GM03348 (cell line): Measurements from ENCODE around the gene SYNPO.

Experiments
- DNase-seq: peaks from one replicate; pipeline ENCODE4 v3.0.0; 2012; ENCODE audit warnings: low spot score

Gene SYNPO

GRCh38 chr5:150607105-150607504 is 33.4 kb upstream of the SYNPO start:
- no peak for DNase-seq

DNA sequence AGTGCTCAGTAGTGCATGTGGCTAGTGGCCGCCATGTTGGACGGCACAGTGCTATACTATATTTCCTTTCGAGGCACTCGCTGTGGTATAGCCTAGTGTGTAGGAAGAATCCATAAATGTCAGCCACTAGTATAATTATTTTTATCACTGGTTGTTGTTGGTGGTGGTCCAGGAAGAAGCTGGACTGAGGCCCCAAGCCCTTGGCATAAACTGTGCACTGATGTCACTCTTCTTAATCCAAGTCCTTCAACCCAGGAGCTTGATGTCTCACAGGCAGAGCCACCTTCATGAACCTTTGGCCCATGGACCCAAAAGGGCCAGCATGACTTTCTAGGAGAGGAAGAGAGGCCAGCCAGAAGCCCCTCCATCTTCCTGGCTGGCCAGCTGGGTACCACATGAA is 32.5 kb upstream of the SYNPO start:
- no peak for DNase-seq

- no peak for DNase-seq
Measured at GRCh38 chr5:150608991-150609390, 31.5 kb upstream of the SYNPO start.

DNA sequence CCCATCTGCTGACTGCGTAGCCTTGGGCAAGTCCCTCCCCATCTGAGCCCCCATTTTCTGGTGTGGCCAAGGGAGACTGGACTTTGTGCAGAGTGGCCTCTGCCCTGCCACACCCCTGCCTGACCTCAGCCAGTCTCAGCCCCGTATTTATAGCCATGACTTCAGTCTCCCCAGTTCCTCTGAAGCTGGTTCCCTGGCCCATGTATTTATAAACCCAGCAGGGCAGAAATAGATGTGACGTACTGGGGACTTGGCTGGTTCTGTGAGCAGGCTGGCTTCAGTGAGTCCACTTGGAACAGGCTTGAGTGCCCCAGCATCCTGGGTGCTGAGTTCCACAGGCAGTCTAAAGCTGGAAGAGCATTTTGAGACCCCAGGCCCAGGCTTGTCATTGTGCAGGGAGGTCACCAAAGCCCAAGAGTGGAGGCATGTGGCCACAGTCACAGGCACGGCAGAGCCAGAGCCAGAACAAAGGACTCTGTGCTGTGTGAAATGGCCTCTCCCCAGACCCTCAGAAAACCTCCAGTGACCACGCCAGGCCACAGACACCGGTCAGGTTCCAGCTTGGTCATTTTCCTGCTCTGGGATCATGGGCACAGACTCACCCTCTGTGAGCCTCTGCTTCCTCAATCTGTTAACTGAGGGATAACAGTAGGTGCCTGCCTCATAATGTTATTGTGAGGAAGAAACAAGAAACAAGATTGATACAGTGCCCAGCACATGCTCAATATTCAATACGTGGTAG is 30.4 kb upstream of the SYNPO start:
- DNase-seq, result no peak

- DNase-seq, result no peak
Measured at GRCh38 chr5:150611026-150611425, 29.4 kb upstream of the SYNPO start.

DNA sequence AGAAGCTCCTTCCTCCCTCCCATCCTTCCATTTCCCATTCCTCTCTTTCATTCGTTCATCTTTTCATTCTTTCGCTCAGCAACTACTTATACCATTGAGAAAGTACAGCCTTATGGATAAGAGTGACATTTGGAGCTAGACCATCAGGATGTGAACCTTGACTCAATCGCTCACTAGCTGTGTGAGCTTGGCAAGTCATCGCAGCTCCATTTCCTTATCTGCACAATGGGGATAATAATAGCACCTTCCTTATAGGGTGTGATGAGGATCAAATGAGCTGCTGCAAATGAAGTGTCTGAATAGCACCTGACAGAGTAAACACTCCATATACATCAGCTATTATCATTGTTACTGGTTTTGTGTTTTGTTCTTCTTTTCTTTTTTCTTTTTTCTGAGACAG is 28.1 kb upstream of the SYNPO start:
- DNase-seq, result no peak

DNA sequence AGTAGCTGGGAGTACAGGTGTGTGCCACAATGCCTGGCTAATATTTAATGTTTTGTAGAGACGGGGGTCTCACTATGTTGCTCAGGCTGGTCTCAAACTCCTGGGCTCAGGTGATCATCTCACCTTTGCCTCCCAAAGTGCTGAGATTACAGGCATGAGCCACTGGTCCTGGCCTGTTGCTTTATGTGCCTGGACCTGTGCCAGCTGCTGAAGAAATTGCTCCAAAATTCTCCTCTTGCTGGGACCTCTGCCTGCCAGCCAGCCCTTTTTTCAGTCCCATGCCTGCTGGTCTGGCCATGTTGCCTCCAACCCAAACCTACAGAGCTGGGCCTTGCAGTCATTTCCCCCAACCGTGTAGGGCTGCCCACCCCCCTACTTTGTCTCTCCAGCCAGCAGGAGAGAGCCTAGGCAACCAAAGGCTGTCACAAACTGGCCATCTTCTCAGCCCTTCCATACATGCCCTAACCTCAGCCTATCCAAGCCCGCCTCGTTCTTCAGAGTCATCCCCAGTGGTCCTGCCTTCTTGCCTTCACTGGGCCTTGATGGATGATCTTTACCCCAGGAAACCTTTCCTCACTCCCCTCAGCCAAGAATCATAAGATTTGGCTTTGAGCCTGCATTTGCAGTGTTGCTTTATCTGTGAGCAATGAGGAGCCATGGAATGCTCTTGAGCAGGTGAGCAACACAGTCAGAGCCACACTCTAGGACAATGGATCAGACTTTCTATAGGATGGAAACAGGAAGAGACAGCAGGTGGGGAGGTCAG is 27.4 kb upstream of the SYNPO start:
- no peak for DNase-seq

DNA sequence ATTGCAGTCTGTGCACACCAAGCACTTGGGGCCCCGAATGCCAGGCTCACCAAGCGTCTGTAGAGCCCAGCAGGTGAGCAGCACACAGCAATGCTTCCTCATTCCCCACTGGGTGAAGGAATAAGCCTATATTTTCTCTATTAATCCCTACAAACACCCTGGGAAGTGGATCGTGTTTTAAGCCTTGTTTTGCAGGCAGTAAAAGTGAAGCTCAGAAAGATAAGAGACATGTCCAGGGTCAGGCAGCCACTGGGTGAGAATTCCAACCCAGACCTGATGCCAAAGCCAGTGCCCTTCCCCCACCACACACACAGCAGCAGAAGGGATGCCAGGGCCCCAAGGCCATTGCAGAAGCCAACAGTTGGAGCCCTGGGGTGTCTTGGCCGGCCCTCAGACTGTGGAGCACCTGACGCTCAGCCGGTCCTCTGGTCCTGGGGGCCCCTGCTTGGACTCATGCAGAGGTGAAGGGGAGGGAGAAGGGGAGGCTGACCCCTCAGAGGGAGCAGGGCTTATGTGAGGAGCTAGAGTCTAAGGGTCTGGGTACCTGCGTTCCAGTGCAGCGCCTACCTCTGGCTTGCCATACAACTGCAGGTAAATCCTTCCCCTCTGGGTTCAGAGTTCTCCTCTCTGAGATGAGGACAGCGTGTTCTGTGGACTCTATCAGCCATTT is 26.3 kb upstream of the SYNPO start:
- DNase-seq, result no peak

GRCh38 chr5:150614661-150615060 is 25.8 kb upstream of the SYNPO start:
- no peak for DNase-seq

DNA sequence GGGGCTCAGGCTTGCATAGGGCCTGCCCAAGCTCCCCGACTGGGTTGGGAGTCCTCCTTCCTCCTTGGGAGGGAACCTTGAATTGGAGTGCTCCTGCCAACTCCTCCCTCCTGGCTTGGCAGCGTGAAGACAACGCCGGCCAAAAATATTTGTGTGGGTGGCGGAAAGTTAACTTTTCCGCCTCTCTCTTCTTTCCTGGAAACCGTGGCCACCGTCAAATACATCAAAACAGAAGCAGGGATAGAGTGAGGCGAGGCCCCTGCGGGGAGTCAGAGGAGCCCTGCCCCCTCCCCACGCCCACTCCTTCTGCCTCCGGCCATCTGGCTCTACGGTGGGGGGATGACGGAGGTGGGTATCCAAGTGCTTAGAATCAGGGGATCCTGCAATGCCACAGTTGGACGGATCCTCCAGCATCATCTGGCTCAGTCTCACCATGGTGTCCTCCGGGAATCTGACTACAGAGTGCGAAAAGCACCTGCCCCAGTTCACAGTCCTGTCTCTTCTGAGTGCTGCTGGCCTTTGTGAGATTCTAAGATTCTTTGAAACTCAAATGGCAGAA is 25.2 kb upstream of the SYNPO start:
- peak; percentile 86 for DNase-seq

DNA sequence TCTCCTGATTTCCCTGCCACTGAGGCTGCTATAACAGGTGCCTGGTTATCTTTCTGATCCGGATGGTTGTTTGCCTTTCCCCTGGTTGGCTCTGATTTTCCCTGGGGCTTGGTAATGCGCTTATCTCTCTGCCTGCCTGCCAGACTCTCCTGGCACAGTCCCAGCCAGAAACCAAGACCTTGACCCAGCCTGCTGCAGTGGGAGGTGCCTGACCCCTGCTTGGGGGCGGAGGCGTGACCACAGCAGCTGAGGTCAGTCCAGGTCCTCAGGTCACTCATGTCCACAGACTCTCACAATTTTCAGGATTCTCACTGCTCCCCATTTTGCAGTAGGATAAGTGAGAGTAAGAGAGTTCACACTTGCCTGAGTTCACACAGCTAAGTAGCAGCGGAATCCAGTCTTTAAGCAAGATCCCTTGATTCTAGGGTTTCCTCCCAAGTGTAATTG is 24.4 kb upstream of the SYNPO start:
- no peak for DNase-seq

DNA sequence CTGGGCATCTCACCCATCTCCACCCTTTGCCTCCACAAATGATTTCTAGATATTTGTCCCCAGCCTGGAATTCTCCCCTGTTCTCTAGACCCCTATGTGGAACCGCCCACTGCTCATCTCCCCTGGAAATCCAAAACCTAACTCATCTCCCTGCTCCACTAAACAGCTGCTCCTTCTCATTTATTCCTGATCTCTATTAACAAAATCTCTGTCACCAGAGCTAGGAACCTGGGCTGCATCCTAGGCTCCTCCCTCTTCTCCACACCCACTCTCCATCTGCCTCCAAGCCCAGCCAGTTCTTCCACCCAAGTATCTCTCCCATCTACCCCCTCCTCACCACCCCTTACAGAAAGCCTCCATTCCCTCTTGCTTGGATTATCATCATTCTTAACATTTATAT is 24.0 kb upstream of the SYNPO start:
- no peak for DNase-seq

- no peak for DNase-seq
Measured at GRCh38 chr5:150618163-150618562, 22.3 kb upstream of the SYNPO start.

- DNase-seq, result no peak
Measured at GRCh38 chr5:150618588-150619281, 21.7 kb upstream of the SYNPO start.

- peak; percentile 83 for DNase-seq
Measured at GRCh38 chr5:150619359-150620230, 20.9 kb upstream of the SYNPO start.

- DNase-seq, result no peak
Measured at GRCh38 chr5:150621301-150621700, 19.2 kb upstream of the SYNPO start.

- no peak for DNase-seq
Measured at GRCh38 chr5:150622157-150622556, 18.3 kb upstream of the SYNPO start.

DNA sequence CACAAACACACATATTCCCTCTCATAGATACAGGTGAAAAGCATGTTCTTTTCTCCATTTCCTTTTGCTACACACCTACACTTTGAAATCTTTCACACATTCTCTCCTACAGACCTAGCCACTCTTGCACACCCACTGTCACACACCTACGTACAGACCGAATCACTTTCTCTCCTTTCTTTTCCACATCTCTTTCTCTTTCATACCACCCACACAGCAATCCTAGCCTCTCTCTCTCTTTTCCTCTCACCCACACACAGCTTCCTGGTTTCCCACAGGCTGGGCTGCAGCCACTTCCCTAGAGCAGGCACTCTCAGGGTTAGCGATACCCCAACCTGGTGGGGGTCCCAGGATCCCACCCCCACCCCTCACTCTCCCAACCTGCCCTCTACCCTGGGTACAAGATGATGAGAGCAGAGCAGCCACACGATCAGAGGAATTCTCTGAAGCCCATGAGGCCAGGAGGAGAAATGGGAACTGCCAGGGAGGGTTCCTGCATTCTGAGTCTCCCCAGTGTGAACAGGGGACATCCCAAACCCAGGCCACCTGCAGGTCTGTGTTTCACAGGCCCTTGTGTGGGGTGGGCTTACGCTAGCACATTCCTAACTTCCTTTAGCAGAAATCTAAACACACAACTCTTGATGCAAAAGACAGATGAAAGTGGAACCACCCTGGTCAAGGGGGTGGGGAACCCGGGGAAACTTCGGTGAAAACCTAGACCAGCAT is 17.1 kb upstream of the SYNPO start:
- DNase-seq, result no peak

DNA sequence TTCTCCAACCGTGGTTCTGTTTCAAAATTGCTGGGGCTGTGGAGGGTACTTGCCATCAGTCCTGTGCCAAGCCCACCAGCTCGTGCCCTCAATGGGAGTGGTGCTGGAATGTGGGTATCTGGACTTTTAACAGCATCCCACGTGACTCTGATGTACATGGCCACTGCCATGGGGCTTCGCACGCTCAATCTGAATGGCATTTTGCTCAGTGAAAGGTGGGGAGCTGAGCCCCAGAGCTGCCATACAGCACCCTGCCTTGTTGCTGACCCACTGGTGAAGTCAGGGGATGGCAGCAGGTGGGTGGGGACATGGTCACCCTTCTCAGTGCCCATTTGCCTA is 16.6 kb upstream of the SYNPO start:
- no peak for DNase-seq

- peak; percentile 90 for DNase-seq
Measured at GRCh38 chr5:150624334-150625163, 15.9 kb upstream of the SYNPO start.
